ENCODE results near the gene TERT. TPM values are rescaled to one million over a fixed set of nuclear protein-coding genes. Genes with fewer than 3 reads are reported as not detected.
A peak's percentile ranks its signal among the peaks of the same experiment; 100 is the strongest.
"Not testable (repeated sequence)": the region's sequence is repeated elsewhere in the genome, so short reads cannot be mapped to it uniquely, and the experiment has no call there.

TERT gene
- total RNA-seq, 4 donors from 2014 or later = not detected

DNA sequence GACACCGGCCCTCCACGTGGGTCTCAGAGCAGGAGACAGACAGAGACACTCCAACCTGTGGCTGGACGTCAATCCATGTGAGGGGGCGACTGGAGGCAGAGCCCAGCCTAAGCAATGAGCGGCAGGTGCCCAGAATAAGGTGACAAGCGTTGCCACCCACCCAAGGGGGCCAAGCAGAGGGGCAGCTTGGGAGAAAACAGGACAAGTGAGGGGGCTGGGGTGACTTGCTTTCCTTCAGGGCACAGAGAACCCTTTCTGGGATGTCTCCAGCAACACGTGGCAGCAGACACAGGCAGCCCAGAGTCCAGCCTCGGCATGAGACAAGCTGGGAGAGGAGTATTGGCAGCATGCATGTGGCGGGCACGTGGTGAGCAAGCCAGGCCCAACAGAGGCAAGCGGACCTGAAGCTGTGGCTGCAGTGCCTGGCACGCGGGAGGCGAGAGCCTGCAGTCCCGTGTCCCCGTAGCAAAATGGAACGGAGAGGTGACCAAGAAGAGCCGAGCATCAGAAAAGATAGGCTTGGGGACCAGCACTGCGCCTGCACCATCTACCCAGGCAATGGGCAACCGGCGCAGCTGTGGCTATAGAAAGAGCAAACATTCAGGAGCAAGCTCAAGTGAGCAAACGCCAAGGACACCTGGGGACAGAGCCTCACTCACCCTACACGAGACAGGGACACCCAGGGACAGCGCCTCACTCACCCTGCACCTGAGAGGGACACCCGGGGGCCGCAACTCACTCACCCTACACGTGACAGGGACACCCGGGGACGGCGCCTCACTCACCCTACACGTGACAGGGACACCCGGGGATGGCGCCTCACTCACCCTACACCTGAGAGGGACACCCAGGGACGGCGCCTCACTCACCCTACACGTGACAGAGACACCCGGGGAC is 6.2 kb downstream of the TERT start:
- 96% methylated on average over 18 of the region's 37 CpGs for whole genome bisulfite sequencing
- H3K36me3 ChIP-seq = no peaks in the 10 kb centered on the region
- H3K4me1 ChIP-seq = no peaks in the 10 kb centered on the region
- H3K27me3 ChIP-seq = peaks cover 36% of the 10 kb centered on the region
- TF ChIP-seq POLR2A (IDR thresholded peaks at IDR 0.05) (no peak), EP300 (IDR thresholded peaks at IDR 0.05) (no peak), POLR2AphosphoS5 (IDR thresholded peaks at IDR 0.05) (no peak)
- TF ChIP-seq, protein P1, sequence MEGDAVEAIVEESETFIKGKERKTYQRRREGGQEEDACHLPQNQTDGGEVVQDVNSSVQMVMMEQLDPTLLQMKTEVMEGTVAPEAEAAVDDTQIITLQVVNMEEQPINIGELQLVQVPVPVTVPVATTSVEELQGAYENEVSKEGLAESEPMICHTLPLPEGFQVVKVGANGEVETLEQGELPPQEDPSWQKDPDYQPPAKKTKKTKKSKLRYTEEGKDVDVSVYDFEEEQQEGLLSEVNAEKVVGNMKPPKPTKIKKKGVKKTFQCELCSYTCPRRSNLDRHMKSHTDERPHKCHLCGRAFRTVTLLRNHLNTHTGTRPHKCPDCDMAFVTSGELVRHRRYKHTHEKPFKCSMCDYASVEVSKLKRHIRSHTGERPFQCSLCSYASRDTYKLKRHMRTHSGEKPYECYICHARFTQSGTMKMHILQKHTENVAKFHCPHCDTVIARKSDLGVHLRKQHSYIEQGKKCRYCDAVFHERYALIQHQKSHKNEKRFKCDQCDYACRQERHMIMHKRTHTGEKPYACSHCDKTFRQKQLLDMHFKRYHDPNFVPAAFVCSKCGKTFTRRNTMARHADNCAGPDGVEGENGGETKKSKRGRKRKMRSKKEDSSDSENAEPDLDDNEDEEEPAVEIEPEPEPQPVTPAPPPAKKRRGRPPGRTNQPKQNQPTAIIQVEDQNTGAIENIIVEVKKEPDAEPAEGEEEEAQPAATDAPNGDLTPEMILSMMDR (IDR thresholded peaks at IDR 0.05) = no peak
- peak in 1 of 2 donors; percentile 46 for DNase-seq (ENCODE audit: low spot score in 2 of 2)
- H3K4me3 ChIP-seq = no peak overlapping the region
- H3K27ac ChIP-seq = no peak overlapping the region
- peaks cover 3% of the 10 kb centered on the region for H3K9me3 ChIP-seq

DNA sequence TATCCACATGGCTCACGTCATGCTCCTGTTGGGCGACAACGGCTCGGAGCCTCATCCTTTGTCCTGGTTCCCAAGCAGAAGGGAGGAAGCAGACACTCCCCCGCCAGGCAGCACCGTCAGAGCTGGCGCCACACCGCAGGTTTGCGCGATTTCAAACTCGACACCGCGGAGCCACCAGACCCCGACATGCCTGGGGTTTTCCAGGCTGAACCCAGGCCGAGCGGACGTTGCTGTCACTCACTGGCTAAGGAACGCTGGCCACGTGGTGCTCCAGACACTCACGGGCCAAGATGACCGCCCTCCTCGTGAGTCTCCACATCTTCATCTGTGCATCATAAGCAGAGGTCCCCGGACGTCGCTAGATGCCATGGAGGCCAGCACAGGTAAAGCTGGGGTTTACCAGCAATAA is 9.0 kb downstream of the TERT start:
- no peaks in the 10 kb centered on the region for H3K36me3 ChIP-seq
- peaks cover 3% of the 10 kb centered on the region for H3K9me3 ChIP-seq
- DNase-seq (ENCODE audit: low spot score in 2 of 2) = peak in 1 of 2 donors; percentile 52
- TF ChIP-seq EP300 (IDR thresholded peaks at IDR 0.05) (no peak), POLR2A (IDR thresholded peaks at IDR 0.05) (no peak), POLR2AphosphoS5 (IDR thresholded peaks at IDR 0.05) (no peak)
- TF ChIP-seq, protein P1 (IDR thresholded peaks at IDR 0.05) = no peak
- no peak overlapping the region for H3K4me3 ChIP-seq
- H3K27me3 ChIP-seq = peaks cover 10% of the 10 kb centered on the region
- no peaks in the 10 kb centered on the region for H3K4me1 ChIP-seq
- WGBS = 92% methylated on average over 10 of the region's 25 CpGs
- H3K27ac ChIP-seq = no peak overlapping the region

DNA sequence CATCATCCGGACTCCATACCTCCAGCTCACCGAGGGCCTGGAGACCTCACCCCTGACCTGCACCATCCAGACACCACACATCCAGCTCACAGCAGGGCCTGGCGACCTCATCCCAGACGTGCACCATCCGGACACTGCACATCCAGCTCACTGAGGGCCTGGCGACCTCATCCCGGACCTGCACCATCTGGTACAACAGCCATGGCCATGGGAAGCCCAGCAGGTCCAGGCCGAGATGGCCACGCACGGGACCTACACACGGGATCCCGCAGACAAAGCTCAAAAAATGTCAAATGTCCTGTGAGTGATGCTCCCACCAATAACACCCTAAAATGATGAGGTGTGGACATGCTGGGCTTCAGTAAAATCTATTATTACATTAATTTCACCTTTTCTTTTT is 9.7 kb downstream of the TERT start:
- Histone ChIP-seq H3K27me3 (peaks cover 5% of the 10 kb centered on the region), H3K4me1 (no peaks in the 10 kb centered on the region), H3K36me3 (no peaks in the 10 kb centered on the region), H3K4me3 (no peak overlapping the region), H3K9me3 (peaks cover 3% of the 10 kb centered on the region), H3K27ac (no peak overlapping the region)
- 95% methylated on average over 10 of the region's 12 CpGs for WGBS
- TF ChIP-seq, protein P1 (IDR thresholded peaks at IDR 0.05) = no peak
- TF ChIP-seq EP300 (IDR thresholded peaks at IDR 0.05) = no peak
- DNase-seq (ENCODE audit: low spot score in 2 of 2) = peak; percentile 33 to 76

DNA sequence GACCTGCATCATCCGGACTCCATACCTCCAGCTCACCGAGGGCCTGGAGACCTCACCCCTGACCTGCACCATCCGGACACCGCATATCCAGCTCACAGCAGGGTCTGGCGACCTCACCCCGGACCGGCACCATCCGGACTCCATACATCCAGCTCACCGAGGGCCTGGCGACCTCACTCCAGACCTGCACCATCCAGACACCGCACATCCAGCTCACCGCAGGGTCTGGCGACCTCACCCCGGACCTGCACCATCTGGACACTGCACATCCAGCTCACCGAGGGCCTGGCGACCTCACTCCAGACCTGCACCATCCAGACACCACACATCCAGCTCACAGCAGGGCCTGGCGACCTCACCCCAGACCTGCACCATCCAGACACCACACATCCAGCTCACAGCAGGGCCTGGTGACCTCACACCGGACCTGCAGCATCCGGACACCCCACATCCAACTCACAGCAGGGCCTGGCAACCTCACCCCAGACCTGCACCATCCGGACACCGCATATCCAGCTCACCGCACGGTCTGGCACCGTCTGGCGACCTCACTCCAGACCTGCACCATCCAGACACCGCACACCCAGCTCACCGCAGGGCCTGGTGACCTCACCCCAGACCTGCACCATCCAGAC is 10.4 kb downstream of the TERT start:
- not testable (repeated sequence) for H3K4me1 ChIP-seq, H3K9me3 ChIP-seq, H3K4me3 ChIP-seq, H3K27me3 ChIP-seq, H3K27ac ChIP-seq, H3K36me3 ChIP-seq
- 82% methylated on average over 25 of the region's 27 CpGs for WGBS
- DNase-seq (ENCODE audit: low spot score in 2 of 2) = peak in 1 of 2 donors; percentile 44

DNA sequence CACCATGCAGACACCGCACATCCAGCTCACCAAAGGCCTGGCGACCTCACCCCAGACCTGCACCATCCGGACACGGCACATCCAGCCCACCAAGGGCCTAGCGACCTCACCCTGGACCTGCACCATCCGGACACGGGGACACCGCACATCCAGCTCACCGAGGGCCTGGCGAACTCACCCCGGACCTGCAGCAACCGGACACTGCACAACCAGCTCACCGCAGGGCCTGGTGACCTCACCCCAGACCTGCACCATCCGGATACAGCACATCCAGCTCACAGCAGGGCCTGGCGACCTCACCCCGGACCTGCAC is 11.2 kb downstream of the TERT start:
- H3K27me3 ChIP-seq, H3K9me3 ChIP-seq, H3K27ac ChIP-seq, H3K36me3 ChIP-seq, H3K4me1 ChIP-seq, H3K4me3 ChIP-seq: not testable (repeated sequence)
- WGBS = 100% methylated on average over 1 of the region's 16 CpGs
- peak in 1 of 2 donors; percentile 55 for DNase-seq (ENCODE audit: low spot score in 2 of 2)

DNA sequence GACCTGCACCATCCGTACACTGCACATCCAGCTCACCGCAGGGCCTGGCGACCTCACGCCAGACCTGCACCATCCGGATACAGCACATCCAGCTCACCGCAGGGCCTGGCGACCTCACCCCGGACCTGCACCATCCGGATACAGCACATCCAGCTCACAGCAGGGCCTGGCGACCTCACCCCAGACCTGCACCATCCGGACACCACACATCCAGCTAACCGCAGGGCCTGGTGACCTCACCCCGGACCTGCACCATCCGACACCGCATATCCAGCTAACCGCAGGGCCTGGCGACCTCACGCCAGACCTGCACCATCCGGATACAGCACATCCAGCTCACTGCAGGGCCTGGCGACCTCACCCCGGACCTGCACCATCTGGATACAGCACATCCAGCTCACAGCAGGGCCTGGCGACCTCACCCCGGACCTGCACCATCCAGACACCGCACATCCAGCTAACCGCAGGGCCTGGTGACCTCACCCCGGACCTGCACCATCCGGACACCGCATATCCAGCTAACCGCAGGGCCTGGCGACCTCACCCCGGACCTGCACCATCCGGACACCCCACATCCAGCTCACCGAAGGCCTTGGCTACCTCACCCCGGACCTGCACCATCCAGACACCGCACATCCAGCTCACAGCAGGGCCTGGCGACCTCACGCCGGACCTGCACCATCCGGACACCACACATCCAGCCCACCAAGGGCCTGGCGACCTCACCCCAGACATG is 11.7 kb downstream of the TERT start:
- not testable (repeated sequence) for H3K27ac ChIP-seq, H3K4me1 ChIP-seq, H3K36me3 ChIP-seq, H3K9me3 ChIP-seq, H3K27me3 ChIP-seq, H3K4me3 ChIP-seq
- peak in 1 of 2 donors; percentile 52 for DNase-seq (ENCODE audit: low spot score in 2 of 2)
- 91% methylated on average over 38 of the region's 40 CpGs for WGBS
